Activated CD4-positive, alpha-beta memory T cell treated with anti-CD3 and anti-CD28 coated beads for 36 hours (primary cell): Measurements from ENCODE around the gene ODAM. TPM values are rescaled to one million over a fixed set of nuclear protein-coding genes. Genes with fewer than 3 reads are reported as not detected.
"Not testable (repeated sequence)": the region's sequence is repeated elsewhere in the genome, so short reads cannot be mapped to it uniquely, and the experiment has no call there.

Experiments
- CTCF ChIA-PET: fragments of 350-600 bp; sonication (Branson Sonifier 250); formaldehyde crosslinking; loops from one replicate; lab custom pipeline; 2021; ENCODE audit warnings: antibody characterized with exemption, inconsistent platforms; lab: Charles Lee
- POLR2A ChIA-PET: fragments of 350-600 bp; sonication (Branson Sonifier 250); formaldehyde crosslinking; loops from one replicate; lab custom pipeline; 2021; ENCODE audit warnings: antibody characterized with exemption; lab: Charles Lee
- DNase-seq: peaks from one replicate; pipeline ENCODE4 v3.0.0-alpha.2; 2020
- H3K27ac Mint-ChIP-seq: one replicate; pipeline ENCODE4 v1.8.0; 2021; ENCODE audit warnings: mixed read lengths
- H3K27me3 Mint-ChIP-seq: one replicate; pipeline ENCODE4 v1.8.0; 2021; ENCODE audit warnings: mixed read lengths
- H3K36me3 Mint-ChIP-seq: one replicate; pipeline ENCODE4 v1.8.0; 2021; ENCODE audit warnings: mixed read lengths
- H3K4me1 Mint-ChIP-seq: one replicate; pipeline ENCODE4 v1.8.0; 2021; ENCODE audit warnings: low read depth, mixed read lengths
- H3K4me3 Mint-ChIP-seq: one replicate; pipeline ENCODE4 v1.8.0; 2021; ENCODE audit warnings: mild to moderate bottlenecking, mixed read lengths
- H3K9me3 Mint-ChIP-seq: one replicate; pipeline ENCODE4 v1.8.0; 2021; ENCODE audit warnings: mixed read lengths
- intact Hi-C: fragments of 100-400 bp; cut with micrococcal nuclease; formaldehyde crosslinking; loops from one replicate; pipeline ENCODE4 v1.15.1; 2023
- total RNA-seq, 2 experiments: library from RNA; stranded (reverse); gene quantifications; one replicate each; pipeline ENCODE4 v1.2.3, GENCODE V29; 2021

ODAM gene
- total RNA-seq, 2 experiments from 2014 or later = not detected

GRCh38 chr4:70236125-70236524 is 40.6 kb downstream of the ODAM start:
- H3K27ac Mint-ChIP-seq = no peak overlapping the region
- CTCF ChIA-PET = no interaction called here
- POLR2A ChIA-PET = no interaction called here
- no peak for DNase-seq
- no peaks in the 10 kb centered on the region for H3K4me1 Mint-ChIP-seq
- H3K4me3 Mint-ChIP-seq = no peak overlapping the region
- H3K9me3 Mint-ChIP-seq = no peaks in the 10 kb centered on the region
- intact Hi-C loops = no loop called here
- peaks cover 2% of the 10 kb centered on the region for H3K27me3 Mint-ChIP-seq
- H3K36me3 Mint-ChIP-seq = no peaks in the 10 kb centered on the region

- DNase-seq = no peak
- H3K9me3 Mint-ChIP-seq = no peaks in the 10 kb centered on the region
- intact Hi-C loops = no loop called here
- H3K27ac Mint-ChIP-seq = no peak overlapping the region
- ChIA-PET POLR2A (no interaction called here), CTCF (no interaction called here)
- no peaks in the 10 kb centered on the region for H3K27me3 Mint-ChIP-seq
- H3K4me3 Mint-ChIP-seq = no peak overlapping the region
- no peaks in the 10 kb centered on the region for H3K36me3 Mint-ChIP-seq
- H3K4me1 Mint-ChIP-seq = no peaks in the 10 kb centered on the region
These were observed 43.8 kb downstream of the ODAM start for GRCh38 chr4:70239131-70239883.

- Mint-ChIP-seq H3K4me1 (no peaks in the 10 kb centered on the region), H3K9me3 (no peaks in the 10 kb centered on the region), H3K36me3 (no peaks in the 10 kb centered on the region), H3K27me3 (no peaks in the 10 kb centered on the region), H3K27ac (no peak overlapping the region), H3K4me3 (no peak overlapping the region)
- CTCF ChIA-PET = no interaction called here
- intact Hi-C loops = no loop called here
- POLR2A ChIA-PET = no interaction called here
- no peak for DNase-seq
These were observed 44.5 kb downstream of the ODAM start for GRCh38 chr4:70239884-70240591.

- POLR2A ChIA-PET, intact Hi-C loops, H3K4me1 Mint-ChIP-seq, DNase-seq, H3K9me3 Mint-ChIP-seq, H3K27ac Mint-ChIP-seq, H3K36me3 Mint-ChIP-seq, CTCF ChIA-PET, H3K27me3 Mint-ChIP-seq, H3K4me3 Mint-ChIP-seq: not testable (repeated sequence)
These were observed 46.8 kb downstream of the ODAM start, which contains the start of gene CSN3 for GRCh38 chr4:70242297-70242696. CSN3 (plus strand) TSS chr4:70242597; CDS start chr4:70244820, 2,223 bp downstream.

GRCh38 chr4:70243091-70243490 is 47.6 kb downstream of the ODAM start:
- no peak for DNase-seq
- ChIA-PET CTCF (no interaction called here), POLR2A (no interaction called here)
- H3K36me3 Mint-ChIP-seq = no peaks in the 10 kb centered on the region
- H3K27me3 Mint-ChIP-seq = no peaks in the 10 kb centered on the region
- intact Hi-C loops = no loop called here
- H3K4me3 Mint-ChIP-seq = no peak overlapping the region
- no peaks in the 10 kb centered on the region for H3K9me3 Mint-ChIP-seq
- no peaks in the 10 kb centered on the region for H3K4me1 Mint-ChIP-seq
- H3K27ac Mint-ChIP-seq = no peak overlapping the region

GRCh38 chr4:70251250-70251944 is 55.9 kb downstream of the ODAM start:
- no peak for DNase-seq
- no peaks in the 10 kb centered on the region for H3K36me3 Mint-ChIP-seq
- no peak overlapping the region for H3K27ac Mint-ChIP-seq
- CTCF ChIA-PET = no interaction called here
- POLR2A ChIA-PET = no interaction called here
- intact Hi-C loops = no loop called here
- H3K27me3 Mint-ChIP-seq = no peaks in the 10 kb centered on the region
- no peak overlapping the region for H3K4me3 Mint-ChIP-seq
- no peaks in the 10 kb centered on the region for H3K9me3 Mint-ChIP-seq
- no peaks in the 10 kb centered on the region for H3K4me1 Mint-ChIP-seq

- ChIA-PET CTCF (no interaction called here), POLR2A (no interaction called here)
- Mint-ChIP-seq H3K36me3 (no peaks in the 10 kb centered on the region), H3K9me3 (no peaks in the 10 kb centered on the region), H3K27me3 (no peaks in the 10 kb centered on the region), H3K27ac (no peak overlapping the region), H3K4me3 (no peak overlapping the region), H3K4me1 (no peaks in the 10 kb centered on the region)
- DNase-seq = no peak
- intact Hi-C loops = no loop called here
These were observed 56.4 kb downstream of the ODAM start for GRCh38 chr4:70251945-70252277.

Other genes starting within 250 kb of the ODAM start
- gene CSN2, start 230.0 kb upstream of the ODAM start, total RNA-seq = not detected
- gene STATH, start 199.8 kb upstream of the ODAM start, total RNA-seq = not detected
- not detected for gene HTN3, start 167.3 kb upstream of the ODAM start, total RNA-seq
- not detected for gene HTN1, start 145.3 kb upstream of the ODAM start, total RNA-seq
- gene PRR27, start 41.5 kb upstream of the ODAM start, total RNA-seq = not detected
- not detected for gene FDCSP, start 30.4 kb downstream of the ODAM start, total RNA-seq
- gene CSN3, start 46.9 kb downstream of the ODAM start, total RNA-seq = not detected
- gene CABS1, start 139.3 kb downstream of the ODAM start, total RNA-seq = not detected
- gene SMR3A, start 165.0 kb downstream of the ODAM start, total RNA-seq = not detected
- gene SMR3B, start 187.4 kb downstream of the ODAM start, total RNA-seq = not detected
- gene OPRPN, start 202.2 kb downstream of the ODAM start, total RNA-seq = not detected